Measurements from ENCODE around the gene TSPYL2.

The TSPYL2 gene

GRCh38 chrX:53126377-53126776 is 44.2 kb downstream of the TSPYL2 start:
- no peak for DNase-seq

GRCh38 chrX:53128097-53128749 is 46.1 kb downstream of the TSPYL2 start:
- DNase-seq = no peak

- DNase-seq = no peak
Measured at GRCh38 chrX:53133400-53133799, 51.2 kb downstream of the TSPYL2 start.

GRCh38 chrX:53135581-53135980 is 53.4 kb downstream of the TSPYL2 start:
- DNase-seq = no peak

All from right forelimb (tissue), 1 donor.